Right renal cortex interstitium (tissue), 3 donors: ENCODE data around the gene RAMP1. TPM values are rescaled to one million over a fixed set of nuclear protein-coding genes. Genes with fewer than 3 reads are reported as not detected.

ENCODE experiments used
- DNase-seq, 3 donors: peaks; one replicate each; pipeline ENCODE4 v3.0.0-alpha.2; 2013; ENCODE audit warnings: low read depth in 3 of 3, low spot score in 2 of 3
- polyA plus RNA-seq, 3 donors: library from polyadenylated mRNA; unstranded; fragments of 120-200 nt; gene quantifications; one replicate each; pipeline ENCODE4 v1.2.1, GENCODE V29; 2013; ENCODE audit not compliant: insufficient read length in 3 of 3

Gene RAMP1
- polyA plus RNA-seq, 3 donors = 2.3 to 6.6 (median 2.7) TPM

DNA sequence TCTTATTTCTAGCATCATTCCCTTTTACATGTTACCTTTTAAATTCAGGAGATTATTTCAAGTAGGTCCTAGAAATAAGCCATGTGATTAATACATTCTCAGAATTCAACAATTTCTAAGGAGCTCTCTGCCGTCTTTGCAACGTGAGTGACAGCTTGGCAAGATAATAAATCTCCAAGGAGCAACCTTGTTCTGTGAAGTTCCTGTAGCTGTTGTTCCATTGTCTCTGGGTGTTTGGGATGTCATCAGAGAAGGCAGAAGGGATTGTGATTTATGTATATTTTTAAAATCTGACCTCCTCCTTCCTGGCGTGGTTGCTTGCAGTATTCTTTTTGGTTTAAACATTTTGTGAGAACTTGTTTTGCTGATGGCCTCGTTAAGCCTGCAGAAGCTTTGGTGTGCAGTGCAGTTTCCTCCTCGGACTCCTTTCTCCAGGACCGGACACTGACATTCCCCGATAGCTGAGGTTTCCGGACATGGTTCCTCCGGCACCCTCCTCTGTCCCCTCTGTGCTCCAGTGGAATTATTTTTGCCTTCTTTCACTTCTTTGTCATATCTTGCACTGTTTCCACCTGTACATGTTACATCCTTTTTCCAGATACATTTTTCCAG is 33.7 kb downstream of the RAMP1 start:
- DNase-seq = no peak

DNA sequence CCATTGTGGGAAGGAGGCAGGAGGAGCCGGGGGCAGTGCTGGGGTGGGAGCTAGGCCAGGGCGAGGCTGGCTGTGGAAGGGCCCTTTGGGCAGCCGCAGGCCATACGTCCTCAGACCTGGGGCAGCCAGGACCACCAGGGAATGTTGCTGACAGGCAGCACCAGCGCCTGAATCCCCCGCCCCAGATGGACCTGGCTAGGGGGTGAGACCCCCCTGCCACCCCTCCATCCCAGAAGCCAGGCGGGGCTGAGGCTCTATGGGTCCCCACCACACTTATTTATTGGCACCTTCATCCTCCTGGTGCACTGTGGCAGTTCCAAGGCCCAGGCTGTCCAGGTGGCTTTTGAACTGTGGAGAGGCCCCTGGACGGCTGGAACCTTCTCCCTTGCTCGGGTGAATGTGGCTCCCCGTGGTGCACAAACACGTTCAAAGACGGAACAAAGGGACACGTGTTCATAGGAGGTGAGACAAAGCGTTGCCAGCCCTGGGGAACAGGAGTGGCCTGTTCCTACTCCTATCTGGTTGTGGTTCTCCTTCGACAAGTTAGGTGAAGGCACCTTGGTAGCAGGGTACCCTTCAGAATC is 35.1 kb downstream of the RAMP1 start:
- no peak for DNase-seq

DNA sequence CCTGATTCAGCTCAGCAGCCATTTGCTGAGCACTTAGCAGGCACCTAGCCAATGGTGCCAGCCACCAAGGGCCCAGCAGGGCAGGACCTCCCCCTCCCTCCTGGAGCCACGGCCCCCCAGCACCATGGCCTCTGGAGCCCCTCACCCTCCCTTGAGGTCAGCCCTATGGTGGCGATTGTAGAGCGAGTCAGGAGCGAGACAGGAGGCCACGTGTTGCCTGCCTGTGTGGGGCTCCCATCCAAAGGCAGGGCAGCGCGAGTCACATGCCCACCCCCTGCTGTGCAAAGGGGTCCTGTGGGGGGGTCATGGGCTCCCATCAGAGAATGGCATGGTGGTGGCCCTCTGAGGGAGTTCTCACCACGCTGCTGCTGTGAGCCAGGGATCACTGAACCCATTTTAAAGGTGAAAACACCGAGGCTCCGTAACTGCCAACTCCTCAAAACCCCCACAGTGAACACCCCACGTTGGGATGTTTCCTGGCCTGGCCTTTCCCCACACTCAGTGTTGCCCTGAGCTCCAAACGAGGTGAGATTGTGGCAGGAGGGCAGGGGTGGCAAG is 35.6 kb downstream of the RAMP1 start:
- no peak for DNase-seq

DNA sequence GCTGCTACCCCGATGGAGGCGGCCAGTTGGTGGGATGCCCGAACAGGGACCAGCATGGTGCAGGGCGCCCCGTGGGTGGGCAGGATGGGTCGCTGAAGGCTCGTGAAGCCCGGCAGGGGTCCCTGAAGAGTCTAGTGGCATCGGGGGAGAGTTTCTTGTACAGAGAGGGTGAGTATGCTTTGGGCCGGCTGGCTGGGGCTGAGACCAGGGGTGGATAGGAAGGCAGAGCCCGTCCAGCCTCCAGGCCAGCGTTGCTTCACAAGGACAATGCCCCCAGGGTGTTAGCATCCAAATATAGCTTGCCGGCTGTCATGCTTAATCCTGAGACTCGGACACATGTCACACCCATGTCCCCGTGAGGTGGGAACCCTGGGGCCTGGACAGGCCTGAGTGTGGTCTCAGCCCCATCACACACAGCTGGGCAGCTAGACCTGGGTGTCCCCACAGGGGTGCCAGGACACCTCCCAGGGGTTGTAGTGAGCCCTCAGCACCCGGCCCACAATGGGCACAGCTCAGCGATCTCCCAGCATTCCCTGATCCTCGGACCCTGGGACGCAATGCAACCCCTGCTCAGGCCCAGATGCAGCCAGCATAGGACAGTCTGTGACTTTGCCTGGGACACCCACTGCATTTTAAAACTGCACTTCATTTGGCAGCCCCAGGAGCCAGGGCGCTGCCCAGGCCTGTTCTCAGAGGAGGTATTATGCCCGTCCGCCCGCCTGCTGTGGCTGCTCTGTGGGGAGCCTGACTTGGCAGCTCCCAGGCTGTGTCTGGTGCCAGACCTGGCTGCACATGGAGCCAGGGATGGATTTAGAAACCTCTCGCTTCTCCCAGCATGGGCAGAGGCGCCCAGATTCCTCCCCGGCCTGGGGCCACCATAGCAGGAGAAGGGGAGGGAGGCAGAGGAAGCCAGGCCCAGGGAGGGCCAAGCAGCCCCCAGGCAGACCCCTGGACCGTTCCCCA is 36.4 kb downstream of the RAMP1 start:
- no peak for DNase-seq

DNA sequence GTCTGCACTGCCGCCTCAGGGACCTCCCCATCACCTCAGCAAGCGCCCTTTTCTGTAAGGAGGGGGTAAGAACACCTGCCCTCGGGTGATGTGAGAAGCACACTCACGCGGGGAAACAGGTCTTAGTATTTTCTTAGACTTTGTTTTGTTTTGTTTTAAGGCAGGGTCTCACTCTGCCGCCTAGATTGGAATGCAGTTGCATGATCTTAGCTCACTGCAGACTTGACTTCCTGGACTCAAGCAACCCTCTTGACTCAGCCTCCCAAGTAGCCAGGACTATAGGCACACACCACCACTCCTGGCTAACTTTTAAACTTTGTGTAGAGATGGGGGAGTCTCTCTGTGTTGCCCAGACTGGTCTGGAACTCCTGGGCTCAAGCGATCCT is 37.1 kb downstream of the RAMP1 start:
- DNase-seq = no peak

DNA sequence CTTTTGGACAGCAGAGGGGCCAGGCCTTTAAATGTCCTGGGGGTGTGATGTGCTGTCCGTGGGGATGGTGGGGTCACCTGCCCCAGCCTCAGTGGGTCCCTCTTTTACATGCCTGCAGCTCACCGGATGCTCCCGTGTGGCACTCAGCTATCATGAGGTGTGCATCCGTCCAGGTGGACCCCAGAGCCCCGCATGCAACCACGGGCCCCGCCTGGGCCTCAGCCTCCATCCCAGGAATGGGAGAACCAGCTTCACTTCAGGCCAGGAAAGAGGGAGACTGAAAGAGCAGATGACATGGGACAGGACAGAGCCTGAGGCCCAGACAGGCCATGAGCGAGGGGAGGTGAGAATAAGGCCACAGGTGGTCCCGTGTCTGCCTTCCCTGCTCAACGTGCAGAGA is 37.5 kb downstream of the RAMP1 start:
- no peak for DNase-seq

DNA sequence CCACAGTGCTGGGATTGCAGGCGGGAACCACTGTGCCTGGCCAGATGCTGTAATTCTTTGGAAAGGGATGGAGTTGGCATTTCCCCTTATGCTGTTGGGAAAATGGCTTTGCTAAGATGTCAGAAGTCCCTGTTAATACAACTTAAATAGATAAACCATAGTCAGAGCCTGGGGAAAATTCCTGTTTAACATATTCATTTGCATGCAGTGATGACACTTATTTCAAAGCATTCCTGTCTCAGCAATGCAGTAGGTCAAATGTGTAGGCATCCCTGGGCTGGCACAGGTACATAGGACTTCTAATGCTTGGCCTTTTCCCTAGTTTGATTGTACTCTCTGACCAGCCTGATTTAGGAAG is 38.6 kb downstream of the RAMP1 start:
- DNase-seq = no peak

DNA sequence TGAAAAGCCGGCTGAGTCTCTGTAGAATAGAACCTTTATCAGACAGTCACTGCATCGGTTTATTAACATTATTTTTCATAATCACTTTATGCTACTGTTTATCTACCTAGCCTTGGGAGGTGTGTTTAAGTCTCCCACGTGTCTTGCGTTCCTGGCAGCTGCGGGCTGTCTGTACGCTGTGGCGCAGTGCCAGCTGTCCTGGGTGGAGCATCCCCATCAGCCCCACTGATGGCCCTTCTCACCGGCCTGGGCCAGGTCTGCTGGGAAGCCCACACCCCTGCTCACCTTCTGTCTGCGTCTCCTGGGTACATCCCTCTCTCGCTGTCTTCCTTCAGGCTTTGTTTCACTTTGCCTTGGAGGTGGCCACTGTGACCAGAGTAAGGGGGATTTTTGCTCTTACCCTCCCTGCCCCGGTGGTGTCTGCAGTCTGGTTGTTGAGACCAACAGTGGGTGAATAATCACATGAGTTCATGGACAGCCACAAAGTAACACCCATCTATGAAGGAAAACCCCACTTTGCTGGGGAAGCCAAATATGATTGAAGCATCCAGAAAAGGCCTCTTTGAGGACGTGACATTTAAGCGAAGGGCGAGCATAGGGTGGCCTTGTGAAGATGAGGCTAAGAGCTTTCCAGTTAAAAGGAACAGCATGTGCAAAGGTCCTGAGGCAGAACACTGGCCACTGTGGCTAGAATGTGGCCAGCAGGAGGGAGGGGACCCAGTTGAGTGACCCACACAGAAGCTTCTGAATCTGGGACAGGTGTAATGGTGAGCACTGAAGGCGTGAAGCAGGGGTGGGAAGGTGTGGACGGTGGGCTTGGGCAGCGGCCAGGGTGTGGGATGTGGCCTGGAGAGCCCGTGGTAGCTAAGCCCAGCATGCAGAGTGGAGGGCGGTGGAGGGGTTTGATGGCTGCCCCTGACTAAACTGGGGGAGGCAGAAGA is 41.7 kb downstream of the RAMP1 start:
- no peak for DNase-seq

DNA sequence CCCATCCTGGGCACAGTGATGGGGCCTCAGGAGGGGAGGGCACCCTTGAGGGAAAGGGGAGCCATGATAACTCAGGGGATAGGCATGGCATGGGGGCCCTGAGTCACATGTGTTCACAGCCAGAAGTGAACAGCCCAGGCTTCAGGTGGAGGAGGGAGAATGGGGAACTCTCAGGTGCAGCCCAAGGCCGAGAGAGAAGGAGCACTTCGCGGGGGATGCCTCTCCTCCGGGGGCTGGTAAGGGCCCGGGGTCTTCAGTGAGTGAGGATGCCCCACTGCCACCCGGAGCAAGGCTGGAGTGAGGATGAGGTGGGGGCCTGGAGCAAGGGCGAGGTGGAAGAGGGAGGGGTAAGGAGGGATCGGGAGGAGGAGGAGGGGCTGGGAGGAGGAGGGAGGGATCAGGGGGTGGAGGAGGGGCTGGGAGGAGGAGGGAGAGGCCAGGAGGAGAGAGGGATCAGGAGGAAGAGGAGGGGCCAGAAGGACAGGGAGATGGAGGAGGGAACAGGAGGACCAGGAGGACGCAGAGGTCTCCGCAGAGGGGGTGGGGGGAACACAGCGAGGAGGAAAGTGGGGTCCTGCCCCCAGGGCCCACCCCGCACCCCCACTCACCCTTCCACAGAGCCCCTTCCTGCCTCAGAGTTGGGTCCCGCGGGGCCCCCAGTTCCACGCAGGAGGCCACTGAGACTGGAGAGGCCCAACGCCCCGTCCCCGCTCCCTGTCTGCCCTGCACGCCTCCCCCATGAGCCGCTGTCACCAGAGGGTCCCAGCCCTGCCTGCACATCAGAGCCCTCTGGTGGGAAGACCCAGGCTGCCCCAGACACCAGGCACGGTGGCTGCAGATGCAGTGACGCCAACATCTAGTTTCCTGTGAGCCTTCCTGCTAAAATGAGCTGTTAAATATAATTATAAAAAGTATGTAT is 42.8 kb downstream of the RAMP1 start:
- DNase-seq = no peak

DNA sequence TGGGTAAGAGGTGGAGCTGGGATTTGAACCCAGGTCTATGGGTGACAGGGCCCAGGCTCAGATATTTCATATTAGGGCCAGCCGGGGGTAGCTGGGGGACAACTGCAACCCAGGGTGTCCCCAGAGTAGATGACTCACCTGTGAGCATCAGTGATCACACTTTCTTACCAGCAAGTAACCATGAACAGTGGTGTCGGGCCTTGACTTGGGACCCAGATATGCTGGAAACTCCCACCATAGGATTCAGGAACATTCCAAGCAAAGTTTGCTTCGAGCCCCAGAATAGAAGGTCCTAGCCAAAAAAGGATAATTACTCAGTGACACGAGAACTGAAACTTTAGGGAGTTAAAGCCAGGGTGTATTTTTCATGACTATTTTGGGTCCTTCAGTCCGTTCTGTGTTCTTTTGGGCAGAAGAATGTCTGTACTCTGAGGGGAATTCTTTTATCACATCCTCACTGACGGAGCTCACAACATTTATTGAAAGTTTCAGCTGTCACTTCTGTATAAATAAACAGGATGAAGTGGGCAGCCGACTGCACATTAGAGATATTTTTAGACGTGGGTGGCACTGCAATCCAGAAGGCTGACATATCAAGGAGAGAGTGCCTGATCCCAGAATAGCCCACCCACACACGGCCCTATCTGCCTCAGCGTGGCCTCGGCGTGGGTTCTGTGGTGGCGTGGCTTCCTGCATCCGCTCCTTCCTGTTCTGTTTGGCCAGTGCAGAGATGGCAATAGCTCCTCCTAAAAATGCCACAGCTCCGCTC is 45.6 kb downstream of the RAMP1 start:
- no peak for DNase-seq

DNA sequence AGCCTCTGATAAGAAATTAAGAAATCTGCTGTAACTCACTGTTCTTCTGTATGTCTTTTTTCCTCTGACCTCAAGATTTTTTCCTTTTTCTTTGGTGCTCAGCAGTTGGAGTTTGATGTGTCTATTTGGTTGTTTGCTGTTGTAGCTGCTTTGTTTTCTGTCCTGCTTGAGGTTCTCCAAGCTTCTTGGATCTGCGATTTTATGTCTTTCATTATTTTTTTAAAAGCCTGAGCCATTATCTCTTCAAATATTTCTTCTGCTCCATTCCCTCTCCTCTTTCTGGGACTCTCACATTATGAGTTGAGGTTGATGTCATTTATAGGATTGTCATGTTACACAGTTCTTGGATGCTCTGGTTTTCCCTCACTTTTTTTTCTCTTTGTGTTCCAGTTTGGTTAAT is 47.7 kb downstream of the RAMP1 start:
- DNase-seq = no peak

DNA sequence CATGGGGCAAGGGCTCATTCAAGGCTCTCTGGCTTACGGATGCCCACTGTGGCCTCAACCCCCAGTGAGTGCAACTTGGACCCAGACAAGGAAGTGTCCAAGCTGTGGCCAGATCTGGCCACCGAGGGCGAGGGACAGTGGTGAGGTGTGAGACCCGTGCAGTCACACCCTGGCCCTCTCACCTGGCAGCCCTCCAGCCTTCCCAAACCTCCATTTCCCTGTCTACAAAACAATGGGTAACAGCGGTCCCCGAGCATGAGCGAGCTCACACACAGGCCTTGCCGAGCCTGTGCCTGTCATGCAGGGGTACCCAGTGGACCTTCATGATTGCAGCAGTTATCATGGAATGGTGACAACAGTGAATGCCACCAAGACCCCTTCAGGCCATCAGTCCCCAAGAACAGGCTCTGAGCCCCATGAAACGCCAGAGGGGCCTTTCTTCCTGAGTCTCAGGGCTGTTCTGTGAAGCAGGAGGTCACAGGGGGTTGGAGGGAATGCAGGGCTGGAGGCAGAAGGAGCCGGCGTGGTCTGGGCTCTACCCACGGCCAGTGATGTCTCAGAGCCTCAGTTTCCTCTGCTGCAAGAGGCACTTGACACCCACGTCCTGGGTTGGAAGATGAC is 49.8 kb downstream of the RAMP1 start:
- no peak for DNase-seq

DNA sequence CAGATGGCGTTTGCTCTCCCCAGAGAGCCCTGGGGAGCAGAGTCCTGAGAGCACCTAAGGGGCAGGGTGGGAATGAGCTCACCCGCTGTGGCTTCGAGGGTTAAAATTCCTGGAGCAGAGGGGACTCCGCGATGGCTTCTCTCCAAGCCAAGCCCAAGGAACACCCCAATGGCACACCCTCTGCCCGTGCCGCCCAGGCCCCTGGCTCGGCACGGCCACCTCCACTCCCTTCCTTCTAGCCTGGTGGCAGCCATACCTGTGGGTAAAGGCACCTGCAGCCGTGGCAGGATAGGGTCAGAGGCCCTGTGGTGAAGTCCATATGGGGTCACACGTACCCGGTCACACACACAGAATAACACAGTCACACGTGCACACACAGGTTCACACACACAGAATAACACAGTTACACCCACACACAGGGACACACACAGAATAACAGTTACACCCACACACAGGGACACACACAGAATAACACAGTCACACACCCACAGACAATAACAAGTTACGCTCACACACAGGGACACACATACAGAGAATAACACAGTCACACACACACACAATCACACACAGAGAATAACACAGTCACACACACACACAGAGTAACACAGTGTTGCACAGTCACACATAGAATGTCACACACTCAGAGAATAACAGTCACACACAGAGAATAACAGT is 50.5 kb downstream of the RAMP1 start:
- DNase-seq = no peak

DNA sequence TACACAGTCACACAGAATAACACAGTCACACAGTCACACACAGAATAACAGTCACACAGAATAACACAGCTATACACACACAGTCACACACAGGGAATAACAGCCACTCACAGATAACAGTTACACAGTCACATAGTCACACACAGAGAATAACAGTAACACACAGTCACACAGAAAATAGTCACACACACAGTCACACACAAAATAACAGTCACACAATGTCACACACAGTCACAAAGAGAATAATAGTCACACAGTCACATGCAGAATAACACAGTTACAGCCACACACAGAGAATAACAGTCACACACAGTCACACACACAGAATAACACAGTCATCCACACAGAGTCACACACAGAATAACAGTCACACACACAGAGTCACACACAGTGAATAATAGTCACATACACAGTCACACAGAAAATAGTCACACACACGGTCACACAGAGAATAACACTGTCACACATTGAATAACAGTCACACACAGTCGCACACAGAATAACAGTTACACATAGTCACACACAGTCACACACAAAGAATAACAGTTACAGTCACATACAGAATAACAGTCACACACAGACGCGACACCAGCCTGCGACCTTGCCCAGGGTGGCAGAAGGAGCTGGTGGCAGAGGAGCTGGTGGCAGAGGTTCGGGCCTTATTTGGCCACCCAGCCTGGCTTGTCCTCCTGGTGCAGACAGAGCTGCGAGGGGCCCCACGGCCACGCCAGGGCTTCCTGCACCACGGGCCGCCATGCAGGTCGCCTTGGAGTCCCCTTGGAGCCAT is 51.3 kb downstream of the RAMP1 start:
- DNase-seq = no peak

DNA sequence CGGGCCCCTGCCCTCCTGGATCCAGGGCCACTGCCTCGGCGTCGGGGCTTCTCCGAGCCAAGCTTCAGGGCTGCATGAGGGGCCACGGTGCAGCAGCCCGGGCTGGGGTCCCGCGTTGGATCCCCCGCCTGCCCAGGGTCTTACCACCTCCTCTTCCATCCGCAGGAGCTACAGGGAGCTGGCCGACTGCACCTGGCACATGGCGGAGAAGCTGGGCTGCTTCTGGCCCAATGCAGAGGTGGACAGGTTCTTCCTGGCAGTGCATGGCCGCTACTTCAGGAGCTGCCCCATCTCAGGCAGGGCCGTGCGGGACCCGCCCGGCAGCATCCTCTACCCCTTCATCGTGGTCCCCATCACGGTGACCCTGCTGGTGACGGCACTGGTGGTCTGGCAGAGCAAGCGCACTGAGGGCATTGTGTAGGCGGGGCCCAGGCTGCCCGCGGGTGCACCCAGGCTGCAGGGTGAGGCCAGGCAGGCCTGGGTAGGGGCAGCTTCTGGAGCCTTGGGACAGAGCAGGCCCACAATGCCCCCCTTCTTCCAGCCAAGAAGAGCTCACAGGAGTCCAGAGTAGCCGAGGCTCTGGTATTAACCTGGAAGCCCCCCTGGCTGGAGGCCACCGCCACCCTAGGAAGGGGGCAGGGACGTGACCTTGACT is 52.1 kb downstream of the RAMP1 start:
- DNase-seq = no peak
